Mesenchymal stem cell (in vitro differentiated cells and primary cell): ENCODE data around the gene ARHGAP19.

ENCODE experiments used
- DNase-seq: peaks from one replicate; pipeline ENCODE4 v3.0.0-alpha.2; 2013
- H2AFZ ChIP-seq: one replicate; pipeline ENCODE4 v1.6.1; 2013; ENCODE audit warnings: low read depth, mild to moderate bottlenecking, control low read depth, inconsistent platforms, low read length, moderate library complexity
- H2AK5ac ChIP-seq: 2 replicates; pipeline ENCODE4 v1.6.1; 2013; ENCODE audit warnings: low read length, moderate library complexity, mild to moderate bottlenecking, inconsistent platforms; ENCODE audit not compliant: severe bottlenecking
- H2BK120ac ChIP-seq: one replicate; pipeline ENCODE4 v1.6.1; 2013; ENCODE audit warnings: low read depth, mild to moderate bottlenecking, inconsistent platforms, low read length, moderate library complexity
- H2BK12ac ChIP-seq, 2 experiments: one replicate each; pipeline ENCODE4 v1.6.1; 2013; ENCODE audit warnings: inconsistent platforms in 2 of 2, low read length in 2 of 2, mild to moderate bottlenecking in 2 of 2, moderate library complexity in 2 of 2, control low read depth in 1 of 2
- H2BK15ac ChIP-seq: one replicate; pipeline ENCODE4 v1.6.1; 2013; ENCODE audit warnings: mild to moderate bottlenecking, low read depth, inconsistent platforms; ENCODE audit not compliant: poor library complexity, severe bottlenecking
- H2BK5ac ChIP-seq: 2 replicates; pipeline ENCODE4 v1.6.1; 2013; ENCODE audit warnings: low read depth, mild to moderate bottlenecking, low read length, control low read depth, inconsistent platforms; ENCODE audit not compliant: poor library complexity, severe bottlenecking
- H3K14ac ChIP-seq, 2 experiments: one replicate each; pipeline ENCODE4 v1.6.1; 2013; ENCODE audit warnings: inconsistent platforms in 2 of 2, low read length in 2 of 2, control low read depth in 1 of 2, mild to moderate bottlenecking in 1 of 2, moderate library complexity in 1 of 2
- H3K18ac ChIP-seq, 2 experiments: one replicate each; pipeline ENCODE4 v1.6.1; 2013; ENCODE audit warnings: inconsistent platforms in 2 of 2, low read length in 2 of 2, control low read depth in 1 of 2, low read depth in 1 of 2, mild to moderate bottlenecking in 1 of 2
- H3K23ac ChIP-seq, 2 experiments: one replicate each; pipeline ENCODE4 v1.6.1; 2013; ENCODE audit warnings: inconsistent platforms in 2 of 2, low read length in 2 of 2, mild to moderate bottlenecking in 2 of 2, moderate library complexity in 2 of 2, control low read depth in 1 of 2
- H3K27ac ChIP-seq: 2 replicates; pipeline ENCODE4 v1.5.1; 2013; ENCODE audit warnings: mild to moderate bottlenecking, moderate library complexity, low read length, control low read depth, inconsistent platforms; ENCODE audit not compliant: poor library complexity, severe bottlenecking
- H3K27me3 ChIP-seq, 2 experiments: 2 replicates each; pipeline versions ENCODE4 v1.6.1 to v1.7.0; 2013; ENCODE audit warnings: low read length in 2 of 2, mild to moderate bottlenecking in 2 of 2, moderate library complexity in 2 of 2, control low read depth in 1 of 2, inconsistent platforms in 1 of 2; ENCODE audit not compliant: control insufficient read depth in 1 of 2, insufficient read depth in 1 of 2
- H3K36me3 ChIP-seq, 2 experiments: 2 replicates each; pipeline versions ENCODE4 v1.6.1 to v1.7.0; 2013; ENCODE audit warnings: low read length in 2 of 2, control low read depth in 1 of 2, inconsistent platforms in 1 of 2, low read depth in 1 of 2, mild to moderate bottlenecking in 1 of 2; ENCODE audit not compliant: insufficient read depth in 2 of 2, control insufficient read depth in 1 of 2
- H3K4ac ChIP-seq, 2 experiments: one replicate each; pipeline ENCODE4 v1.6.1; 2013; ENCODE audit warnings: inconsistent platforms in 2 of 2, low read length in 2 of 2, mild to moderate bottlenecking in 2 of 2, moderate library complexity in 2 of 2, control low read depth in 1 of 2, low read depth in 1 of 2
- H3K4me1 ChIP-seq: 2 replicates; pipeline ENCODE4 v1.6.1; 2013; ENCODE audit warnings: low read depth, low read length, control low read depth; ENCODE audit not compliant: control insufficient read depth, insufficient read depth
- H3K4me2 ChIP-seq: 2 replicates; pipeline ENCODE4 v1.6.1; 2013; ENCODE audit warnings: low read length, mild to moderate bottlenecking, inconsistent platforms; ENCODE audit not compliant: poor library complexity, severe bottlenecking
- H3K4me3 ChIP-seq, 2 experiments: 2 replicates each; pipeline versions ENCODE4 v1.5.1 to v1.7.0; 2013; ENCODE audit warnings: low read length in 2 of 2, mild to moderate bottlenecking in 2 of 2, control low read depth in 1 of 2, low read depth in 1 of 2; ENCODE audit not compliant: insufficient read depth in 1 of 2
- H3K79me1 ChIP-seq: replicated peaks from 2 replicates; pipeline ENCODE4 v1.6.1; 2013; ENCODE audit warnings: mild to moderate bottlenecking, control low read depth, low read length, inconsistent platforms; ENCODE audit not compliant: poor library complexity, severe bottlenecking
- H3K9ac ChIP-seq: 2 replicates; pipeline ENCODE4 v1.7.0; 2013; ENCODE audit warnings: mild to moderate bottlenecking, low read length, moderate library complexity
- H3K9me3 ChIP-seq: 2 replicates; pipeline ENCODE4 v1.7.0; 2013; ENCODE audit warnings: mild to moderate bottlenecking, low read length; ENCODE audit not compliant: control insufficient read depth
- H4K8ac ChIP-seq: one replicate; pipeline ENCODE4 v1.6.1; 2013; ENCODE audit warnings: inconsistent platforms, mild to moderate bottlenecking, low read length, moderate library complexity
- H4K91ac ChIP-seq: one replicate; pipeline ENCODE4 v1.6.1; 2013; ENCODE audit warnings: mild to moderate bottlenecking, low read length, inconsistent platforms
- WGBS: methylation state at CpG from one replicate; pipeline ENCODE4 v1.1.7; 2013; ENCODE audit warnings: mixed read lengths; 5-methylcytosine and 5-hydroxymethylcytosine counted together

ARHGAP19 gene

DNA sequence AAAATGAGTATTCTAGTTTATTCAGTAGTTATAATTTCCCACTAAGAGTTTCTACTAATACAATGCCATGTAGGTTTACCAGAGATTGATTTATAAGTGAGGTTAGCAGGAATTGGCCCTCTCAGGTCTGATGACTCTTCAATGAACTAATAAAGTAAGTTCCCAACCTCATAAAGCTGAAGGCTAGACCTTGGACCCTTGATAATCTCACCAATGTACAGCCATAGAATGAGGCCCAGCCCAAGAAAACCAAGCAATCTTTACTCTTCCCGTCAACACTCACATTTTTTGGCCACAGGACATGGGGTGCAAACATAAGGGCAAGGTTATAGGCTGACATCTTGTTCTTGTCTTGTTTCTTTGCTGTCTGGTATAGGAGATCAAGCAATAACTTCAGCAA lies 33.3 kb downstream of the ARHGAP19 start:
- Histone ChIP-seq H3K4me2 (no peak overlapping the region), H2BK120ac (no peak overlapping the region), H3K9ac (no peak overlapping the region), H4K91ac (no peak overlapping the region), H3K9me3 (no peaks in the 10 kb centered on the region), H3K14ac (no peak overlapping the region), H3K4me1 (no peaks in the 10 kb centered on the region), H3K4me3 (no peak overlapping the region), H3K27me3 (no peaks in the 10 kb centered on the region), H2AFZ (no peak overlapping the region), H2AK5ac (no peak overlapping the region), H3K4ac (no peak overlapping the region), H4K8ac (no peak overlapping the region), H3K36me3 (peaks cover 0 to 19% of the 10 kb centered on the region in 2 experiments), H3K23ac (no peak overlapping the region), H3K18ac (no peak overlapping the region), H3K27ac (no peak overlapping the region), H2BK12ac (no peak overlapping the region), H2BK15ac (no peak overlapping the region), H3K79me1 (no peaks in the 10 kb centered on the region), H2BK5ac (no peak overlapping the region)
- no peak for DNase-seq
- 100% methylated on average over 1 of the region's 1 CpG for WGBS

DNA sequence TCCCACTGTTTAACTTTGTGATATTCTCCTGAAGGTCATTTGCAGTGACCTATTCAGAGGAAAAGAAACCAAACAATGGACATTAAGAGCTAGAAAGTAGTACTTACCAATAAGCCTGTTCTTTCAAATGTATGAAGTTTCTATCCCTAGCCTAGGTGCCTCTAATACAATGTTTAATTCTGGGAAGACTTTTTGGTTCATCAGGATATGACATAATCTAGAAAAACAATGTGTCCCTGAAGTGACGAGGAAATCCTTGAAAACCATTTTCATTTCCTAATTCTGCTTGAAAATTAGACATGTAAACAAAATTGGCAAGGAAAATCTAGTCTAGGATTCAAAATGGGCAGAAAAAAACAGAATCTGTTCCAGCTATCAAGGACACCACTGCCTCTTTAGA lies 36.1 kb downstream of the ARHGAP19 start:
- DNase-seq = no peak
- Histone ChIP-seq H2AFZ (no peak overlapping the region), H2BK15ac (no peak overlapping the region), H3K9ac (no peak overlapping the region), H2BK12ac (no peak overlapping the region), H4K91ac (no peak overlapping the region), H3K27ac (no peak overlapping the region), H3K9me3 (no peaks in the 10 kb centered on the region), H3K23ac (no peak overlapping the region), H2AK5ac (no peak overlapping the region), H3K4me1 (no peaks in the 10 kb centered on the region), H3K18ac (no peak overlapping the region), H2BK5ac (no peak overlapping the region), H3K27me3 (no peaks in the 10 kb centered on the region), H3K14ac (no peak overlapping the region), H3K79me1 (no peaks in the 10 kb centered on the region), H3K4ac (no peak overlapping the region), H4K8ac (no peak overlapping the region), H3K4me2 (no peak overlapping the region), H3K36me3 (peaks cover 0 to 19% of the 10 kb centered on the region in 2 experiments), H2BK120ac (no peak overlapping the region), H3K4me3 (no peak overlapping the region)
- 88% methylated on average over 1 of the region's 1 CpG for WGBS

DNA sequence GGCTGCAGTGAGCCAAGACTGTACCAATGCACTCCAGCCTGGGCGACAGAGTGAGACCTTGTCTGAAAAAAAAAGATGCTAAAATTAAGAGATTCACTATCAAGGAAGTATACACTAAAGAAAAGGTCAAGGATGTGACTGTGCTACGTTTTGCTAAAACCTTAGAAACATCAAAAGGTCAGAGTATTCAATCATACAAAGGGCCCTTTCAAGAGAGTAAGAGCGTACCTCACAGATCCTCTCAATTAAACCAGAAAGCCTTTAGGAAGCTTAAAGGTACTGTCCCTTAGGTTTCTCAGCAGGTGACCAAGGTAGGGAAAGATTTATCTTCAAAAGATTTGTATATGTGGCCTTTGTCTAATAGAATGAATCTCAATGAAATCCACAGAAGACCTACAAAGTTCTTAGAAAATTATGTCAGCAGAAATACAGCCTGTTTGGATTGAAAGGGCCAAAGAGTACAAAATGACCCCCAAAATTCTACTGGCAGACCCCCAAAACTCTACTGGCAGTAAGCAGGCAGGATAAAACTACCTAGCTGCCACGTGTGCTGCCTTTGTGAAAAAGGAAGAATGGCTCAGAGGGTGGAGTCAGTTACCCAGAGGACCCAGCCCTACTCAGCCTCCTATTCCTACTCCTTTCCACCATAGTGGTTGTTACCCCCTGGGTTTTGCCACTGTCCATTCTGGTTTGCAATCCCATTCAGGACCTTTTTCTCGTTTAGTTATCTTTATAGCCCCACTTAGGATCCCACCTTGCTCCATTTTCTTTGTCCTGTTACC lies 36.7 kb downstream of the ARHGAP19 start:
- Histone ChIP-seq H2BK120ac (no peak overlapping the region), H2BK5ac (no peak overlapping the region), H4K91ac (no peak overlapping the region), H3K4me1 (no peaks in the 10 kb centered on the region), H3K27me3 (no peaks in the 10 kb centered on the region), H3K4ac (no peak overlapping the region), H3K4me3 (no peak overlapping the region), H3K36me3 (peaks cover 0 to 19% of the 10 kb centered on the region in 2 experiments), H3K23ac (no peak overlapping the region), H3K9me3 (no peaks in the 10 kb centered on the region), H2BK12ac (no peak overlapping the region), H2BK15ac (no peak overlapping the region), H3K4me2 (no peak overlapping the region), H2AK5ac (no peak overlapping the region), H3K18ac (no peak overlapping the region), H3K14ac (no peak overlapping the region), H4K8ac (no peak overlapping the region), H3K9ac (no peak overlapping the region), H3K27ac (no peak overlapping the region), H3K79me1 (no peaks in the 10 kb centered on the region), H2AFZ (no peak overlapping the region)
- no peak for DNase-seq
- 85% methylated on average over 3 of the region's 5 CpGs for WGBS

DNA sequence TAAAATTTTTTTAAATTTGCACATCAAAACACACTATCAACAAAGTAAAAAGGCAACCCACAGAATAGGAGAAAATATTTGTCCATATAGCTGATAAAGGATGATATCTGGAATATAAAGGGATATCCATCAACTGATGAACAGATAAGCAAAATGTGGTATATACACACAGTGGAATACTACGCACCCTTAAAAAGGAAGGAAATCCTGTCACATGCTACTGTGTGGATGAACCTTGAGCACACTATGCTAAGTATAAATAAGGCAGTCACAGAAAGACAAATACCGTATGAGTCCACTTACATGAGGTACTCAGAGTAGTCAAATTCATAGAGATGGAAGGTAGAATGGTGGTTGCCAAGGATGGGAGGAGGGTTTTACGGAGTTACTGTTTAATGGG lies 37.7 kb downstream of the ARHGAP19 start:
- H3K9ac ChIP-seq = no peak overlapping the region
- H3K4me3 ChIP-seq = no peak overlapping the region
- no peak overlapping the region for H3K27ac ChIP-seq
- no peak overlapping the region for H4K8ac ChIP-seq
- no peak overlapping the region for H3K18ac ChIP-seq
- H3K36me3 ChIP-seq = peaks cover 0 to 19% of the 10 kb centered on the region in 2 experiments
- no peak overlapping the region for H3K23ac ChIP-seq
- no peak overlapping the region for H2AFZ ChIP-seq
- H2BK120ac ChIP-seq = no peak overlapping the region
- no peaks in the 10 kb centered on the region for H3K4me1 ChIP-seq
- H3K4me2 ChIP-seq = no peak overlapping the region
- DNase-seq = no peak
- H2BK5ac ChIP-seq = no peak overlapping the region
- no peak overlapping the region for H2BK15ac ChIP-seq
- no peak overlapping the region for H2AK5ac ChIP-seq
- no peaks in the 10 kb centered on the region for H3K79me1 ChIP-seq
- H4K91ac ChIP-seq = no peak overlapping the region
- H3K14ac ChIP-seq = no peak overlapping the region
- H2BK12ac ChIP-seq = no peak overlapping the region
- no peaks in the 10 kb centered on the region for H3K27me3 ChIP-seq
- WGBS = 91% methylated on average over 3 of the region's 3 CpGs
- no peaks in the 10 kb centered on the region for H3K9me3 ChIP-seq
- H3K4ac ChIP-seq = no peak overlapping the region
